Airway epithelial cell (primary cell): Measurements from ENCODE around the gene ALDH1A1. TPM values are rescaled to one million over a fixed set of nuclear protein-coding genes. Genes with fewer than 3 reads are reported as not detected.

Experiments
- total RNA-seq: library from RNA; depleted of rRNA; stranded (reverse); fragments of >200 nt; gene quantifications from 2 replicates; pipeline ENCODE4 v1.2.3, GENCODE V29; 2015

The ALDH1A1 gene
- 2.2 and 3.1 TPM in 2 replicates for total RNA-seq

GRCh38 chr9:72952914-72953313 lies at the start of gene ALDH1A1:
ALDH1A1 (minus strand) TSS chr9:72953053; CDS start chr9:72953000, 53 bp downstream.

Other genes with a start within 250 kb of the ALDH1A1 start
- 1,541 and 1,632 TPM in 2 replicates for gene ANXA1, start 198.8 kb upstream of the ALDH1A1 start, total RNA-seq